ENCODE data around the gene WASF2. TPM values are rescaled to one million over a fixed set of nuclear protein-coding genes. Genes with fewer than 3 reads are reported as not detected.

Gene WASF2
- total and polyA plus RNA-seq, 2 of the 4 experiments (the other 2 are of a cell fraction) = 7.9 to 45.4 TPM

GRCh38 chr1:27444632-27445031 lies 45.3 kb downstream of the WASF2 start:
- no peaks in the 10 kb centered on the region for H3K27me3 ChIP-seq (ENCODE audit: control insufficient read depth, insufficient read depth, low read length)
- no peak overlapping the region for H4K91ac ChIP-seq (ENCODE audit: insufficient read depth, low read depth, low read length)
- no peak overlapping the region for H2AFZ ChIP-seq (replicated peaks; ENCODE audit: low read length, poor library complexity)
- H3K9me3 ChIP-seq (ENCODE audit: control insufficient read depth, insufficient read depth, low read length) = no peaks in the 10 kb centered on the region
- H3K56ac ChIP-seq (ENCODE audit: extremely low read depth, insufficient read depth, low read length) = no peak overlapping the region
- no peak overlapping the region for H2AK9ac ChIP-seq (replicated peaks; ENCODE audit: low read depth, low read length, poor library complexity)
- peaks cover 45% of the 10 kb centered on the region for H4K20me1 ChIP-seq (ENCODE audit: insufficient read depth, low read length)
- no peaks in the 10 kb centered on the region; the same call in 1 of the 2 replicates for H3K4me1 ChIP-seq (ENCODE audit: control insufficient read depth, insufficient read depth, low read length)
- ChIA-PET CTCF (interaction anchor here (0.6 kb wide), 1 partner anchor 378 kb away, joined by 5 read pairs; no protein-coding TSS in a partner anchor), POLR2A (ENCODE audit: unreplicated experiment) (no interaction called here)
- H3K9me1 ChIP-seq (ENCODE audit: insufficient read depth, low read length) = peaks cover 12% of the 10 kb centered on the region
- intact Hi-C loops (cut with micrococcal nuclease) (no loop called here), dilution Hi-C loops (cut with HindIII; ENCODE audit: low sequenced_read_pairs, unreplicated experiment) (no loop called here), in situ Hi-C loops (cut with MboI; ENCODE audit: low sequenced_read_pairs) (no loop called here)
- H2BK120ac ChIP-seq (ENCODE audit: low read depth, low read length) = no peak overlapping the region
- ATAC-seq (ENCODE audit: low read depth) = peak; percentile 24
- TF ChIP-seq MAZ (IDR thresholded peaks at IDR 0.05; ENCODE audit: borderline replicate concordance, low read depth, low read length) (no peak), MAFK (IDR thresholded peaks at IDR 0.05; ENCODE audit: low read depth, low read length) (no peak), USF2 (IDR thresholded peaks at IDR 0.05; ENCODE audit: low read depth, low read length) (no peak), CHD1 (IDR thresholded peaks at IDR 0.05; ENCODE audit: low read depth, low read length) (no peak), ELK1 (IDR thresholded peaks at IDR 0.05; ENCODE audit: borderline replicate concordance, low read depth, low read length) (no peak)
- no peak overlapping the region for H3K14ac ChIP-seq (replicated peaks; ENCODE audit: low read depth, low read length)
- H3K4me3 ChIP-seq (ENCODE audit: insufficient read depth, low read depth, low read length) = no peak overlapping the region
- no peak overlapping the region for H2BK5ac ChIP-seq (ENCODE audit: low read depth, low read length, poor library complexity, severe bottlenecking)
- no peak overlapping the region for H4K8ac ChIP-seq (ENCODE audit: low read depth in 2 of 2, low read length in 2 of 2)
- H3K9ac ChIP-seq (ENCODE audit: low read depth, low read length) = no peak overlapping the region
- H3K18ac ChIP-seq (ENCODE audit: low read depth, low read length) = no peak overlapping the region
- DNase-seq = no peak
- BruUV-seq (replicated peaks) = no TSS peak
- no peak overlapping the region for H4K5ac ChIP-seq (ENCODE audit: low read depth, low read length)
- no peak overlapping the region for H2BK15ac ChIP-seq (ENCODE audit: low read depth, low read length)
- no peak overlapping the region; the same call in 1 of the 2 replicates for H3K23ac ChIP-seq (ENCODE audit: low read depth, low read length)
- H3K27ac ChIP-seq (ENCODE audit: insufficient read depth, low read length) = no peak overlapping the region
- WGBS, 2 experiments (ENCODE audit: extremely low coverage in 2 of 2, insufficient read length in 1 of 2) = no CpG with 5 or more reads among the region's 1 CpG
- H2AK5ac ChIP-seq (ENCODE audit: low read depth, low read length) = no peak overlapping the region
- no peak overlapping the region for H2BK20ac ChIP-seq (ENCODE audit: low read depth, low read length)
- no peak overlapping the region for H3K4me2 ChIP-seq (ENCODE audit: low read depth, low read length)
- peaks cover 13% of the 10 kb centered on the region for H3K36me3 ChIP-seq (ENCODE audit: control insufficient read depth, insufficient read depth, low read length)
- peaks cover 27 to 74% of the 10 kb centered on the region in 2 experiments for H3K79me1 ChIP-seq (ENCODE audit: low read depth in 1 of 2, low read length in 2 of 2)
- H3K4ac ChIP-seq (ENCODE audit: low read depth, low read length) = no peak overlapping the region
